OCI-LY1 (cell line): ENCODE measurements around the gene RAPH1.

Source experiments
- CTCF ChIP-seq: fragments of 200-600 bp; sonication (generic), shearing (Covaris generic); IDR thresholded peaks from 2 replicates; pipeline ENCODE4 v1.5.1; 2017; ENCODE audit warnings: mild to moderate bottlenecking, antibody characterized with exemption, low read length, moderate library complexity, mixed read lengths
- EZH2 ChIP-seq: fragments of 200-600 bp; sonication (generic), shearing (Covaris generic); IDR thresholded peaks from 2 replicates; pipeline ENCODE4 v1.8.0; 2017; ENCODE audit warnings: borderline replicate concordance, mixed run types, mild to moderate bottlenecking, antibody characterized with exemption, low read length, moderate library complexity, mixed read lengths

GRCh38 chr2:203510256-203510940, 24.7 kb downstream of the RAPH1 start:
- TF ChIP-seq CTCF (no peak), EZH2 (no peak)
